Globus pallidus (tissue), 1 donor: ENCODE measurements around the gene TNIK.

Experiments
- DNase-seq: peaks from one replicate; pipeline ENCODE4 v3.0.0-alpha.2; 2015; ENCODE audit warnings: low spot score

The TNIK gene

DNA sequence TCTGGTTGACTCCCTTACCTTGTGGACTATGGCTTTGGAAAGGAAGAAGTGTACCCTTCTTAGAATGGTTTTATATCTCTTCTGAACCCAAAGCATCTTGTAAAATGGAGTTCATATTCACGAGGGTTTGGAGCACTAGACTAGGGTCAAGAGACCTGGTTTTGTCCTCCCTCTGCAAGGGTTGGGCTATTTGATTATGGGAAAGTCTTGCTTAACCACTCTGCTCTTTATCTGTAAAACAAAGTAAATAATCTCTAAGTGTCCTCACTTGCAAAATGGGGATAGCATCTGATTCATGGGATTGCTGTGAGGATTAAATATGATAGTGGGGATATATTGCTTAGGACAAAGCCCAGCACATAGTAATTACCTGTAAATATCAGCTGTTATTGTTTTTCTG, 415.8 kb downstream of the TNIK start:
- no peak for DNase-seq

DNA sequence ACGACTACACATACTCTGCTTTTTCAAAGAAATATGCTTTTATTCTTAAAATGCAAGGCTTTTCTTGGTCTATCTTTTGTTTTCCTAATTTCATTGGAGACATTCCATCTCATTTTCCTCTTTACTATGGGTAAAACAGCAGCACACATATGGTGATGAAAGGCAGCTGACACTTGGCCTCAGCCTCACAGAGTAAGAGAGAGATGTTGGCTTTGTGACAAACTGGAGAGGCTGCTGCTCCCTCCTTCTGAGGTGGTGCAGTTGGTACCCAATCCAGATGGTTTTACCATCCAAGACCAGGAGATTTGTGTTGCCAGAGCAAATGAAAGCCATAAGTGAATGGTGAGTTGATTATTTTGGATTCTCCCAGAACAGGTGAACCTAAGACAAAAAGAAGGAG, 420.5 kb downstream of the TNIK start:
- no peak for DNase-seq

DNA sequence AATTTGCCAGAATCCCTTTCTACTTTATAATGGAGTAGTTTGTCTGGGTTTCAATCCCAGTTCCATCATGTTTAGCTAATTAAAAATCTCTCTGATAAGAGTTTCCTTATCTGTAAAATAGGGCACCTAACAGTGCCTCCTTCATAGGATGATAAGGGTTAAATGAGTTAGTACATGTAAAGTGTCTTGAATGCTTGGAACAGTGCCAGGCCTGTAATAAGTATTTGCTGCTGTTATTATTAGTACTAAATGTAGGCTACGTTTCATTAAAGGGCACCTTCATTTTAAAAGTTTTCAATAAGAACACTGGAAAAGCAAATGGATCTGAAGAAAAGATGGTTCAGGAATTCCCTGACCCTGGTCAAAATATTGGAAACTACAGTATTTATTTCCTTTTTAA, 421.9 kb downstream of the TNIK start:
- DNase-seq, result no peak

DNA sequence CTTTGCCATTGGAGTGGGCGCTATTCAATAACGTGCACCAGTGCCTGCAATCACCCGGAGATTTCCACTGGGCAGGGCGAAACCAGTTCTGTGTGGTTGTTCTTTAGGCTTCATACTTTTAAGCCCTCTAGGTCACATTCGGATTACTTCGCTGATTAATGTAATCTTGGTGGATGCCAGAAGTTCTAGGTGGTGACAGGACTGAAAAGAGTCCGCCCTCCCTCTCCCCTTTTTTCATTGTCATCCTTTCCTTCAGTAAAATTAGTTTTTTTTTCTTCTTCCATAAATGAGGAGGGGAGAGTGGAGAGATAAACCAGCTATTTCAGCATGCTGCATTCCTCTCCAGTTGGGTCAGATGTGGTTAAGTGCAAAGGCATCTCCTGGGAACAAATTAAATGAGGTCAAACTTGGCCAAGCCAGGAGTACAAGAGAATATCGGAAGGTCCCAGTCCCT, 431.4 kb downstream of the TNIK start:
- no peak for DNase-seq

DNA sequence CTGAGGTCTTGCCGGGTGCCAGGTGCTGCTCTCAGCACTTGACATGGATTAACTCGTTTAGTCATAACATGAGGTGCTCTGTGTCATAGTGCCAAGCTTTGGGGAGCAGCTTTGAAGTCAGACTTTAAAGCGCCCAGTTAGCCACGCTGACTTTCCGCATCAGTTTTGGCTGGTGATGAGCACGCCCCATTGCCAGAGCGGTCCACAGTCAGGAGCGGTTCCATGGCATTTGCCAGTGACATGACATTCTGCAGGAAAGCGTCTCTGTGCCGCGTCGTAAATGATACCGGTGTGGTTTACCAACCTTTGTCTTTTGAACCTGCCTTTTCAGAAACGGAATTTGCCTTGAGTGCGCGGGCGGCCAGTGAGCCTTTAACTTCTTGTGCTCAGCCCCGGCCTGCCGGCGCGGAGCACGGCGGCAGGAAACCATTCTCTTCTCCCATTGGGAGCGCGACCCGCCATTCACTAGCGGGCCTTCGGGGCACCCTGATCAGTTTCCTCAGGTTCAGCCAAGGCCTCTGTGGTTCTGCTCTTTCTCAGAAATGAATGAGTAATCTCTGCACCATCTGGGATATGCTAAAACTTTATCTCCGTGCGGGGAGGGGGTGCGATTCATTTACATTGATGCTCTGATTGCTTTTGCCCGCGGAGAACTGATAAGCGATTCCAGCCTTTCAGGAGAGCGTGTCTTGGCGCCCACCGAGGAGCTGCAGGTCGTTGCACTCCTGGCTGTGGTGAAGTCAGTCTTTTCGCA, 432.0 kb downstream of the TNIK start:
- peak; percentile 14 for DNase-seq

DNA sequence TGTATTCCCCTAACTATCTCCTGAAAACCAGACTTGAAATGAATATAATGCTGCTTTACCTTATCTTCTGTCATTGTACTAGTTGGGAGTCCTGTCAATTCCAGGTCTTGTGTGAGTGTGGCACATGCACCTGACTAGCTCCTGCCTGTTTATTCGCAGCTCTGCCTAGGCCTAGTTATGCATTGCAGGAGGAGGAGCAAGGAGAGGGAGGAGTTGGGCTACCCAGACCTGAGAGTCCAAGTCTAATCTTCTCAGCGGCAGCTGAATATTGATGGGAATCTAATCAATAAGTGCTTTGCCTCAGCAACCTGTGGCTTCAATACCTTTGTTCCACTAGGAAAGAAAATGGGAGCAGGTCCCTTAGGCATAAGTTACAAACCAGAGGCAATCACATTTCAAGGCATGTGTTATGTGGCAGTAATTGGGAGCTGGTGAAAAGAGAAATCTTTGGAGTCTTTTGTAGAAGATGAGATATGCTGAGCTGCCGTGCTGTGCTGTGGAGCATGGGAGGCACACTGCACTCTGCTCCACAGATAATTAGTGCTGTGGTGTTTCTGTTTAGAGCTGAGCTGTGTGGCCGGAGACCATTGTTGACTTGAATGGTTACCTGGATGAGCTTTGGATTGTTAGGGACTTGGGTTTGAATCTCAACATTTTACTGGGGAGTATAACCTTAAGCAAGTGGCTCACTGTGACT, 433.5 kb downstream of the TNIK start, which contains the start of gene SLC2A2:
SLC2A2 (minus strand) TSS at position 124 of the 697 bp plus-strand sequence; CDS start at position 74, 50 bp downstream.
- no peak for DNase-seq

DNA sequence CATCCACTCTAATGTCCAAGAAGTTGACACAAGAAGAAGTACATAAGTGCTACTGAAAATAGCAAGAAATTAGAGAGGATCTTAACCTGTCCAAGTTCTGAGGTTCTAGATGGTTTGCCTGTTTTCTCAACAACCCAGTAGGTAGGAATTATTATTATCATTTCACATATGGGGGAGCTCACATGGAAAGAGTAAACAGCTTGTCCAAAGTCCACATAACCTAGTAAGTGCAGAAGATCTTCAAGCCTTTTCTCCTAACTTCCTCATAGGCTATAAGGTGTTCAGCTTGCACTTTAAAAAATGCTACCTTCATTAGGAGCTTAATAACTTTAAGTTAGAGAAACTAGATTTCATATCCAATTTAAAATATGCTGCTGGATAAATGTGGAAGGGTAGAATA, 436.6 kb downstream of the TNIK start:
- DNase-seq, result no peak

DNA sequence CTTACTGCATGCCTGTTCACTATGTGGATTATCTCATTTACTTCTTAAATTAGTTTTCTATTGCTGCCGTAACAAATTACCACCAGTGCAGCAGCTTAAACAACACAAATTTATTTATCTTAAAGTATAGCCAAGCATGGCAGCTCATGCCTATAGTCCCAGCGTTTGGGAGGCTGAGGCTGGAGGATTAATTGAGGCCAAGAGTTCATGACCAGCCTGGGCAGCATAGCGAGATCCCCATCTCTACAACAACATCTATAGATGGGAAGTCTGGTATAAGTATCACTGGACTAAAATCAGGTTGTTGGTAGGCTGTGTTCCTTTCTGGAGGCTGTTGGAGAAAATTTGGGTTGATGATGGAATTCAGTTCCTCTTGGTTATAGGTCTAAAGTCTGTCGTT, 438.8 kb downstream of the TNIK start:
- DNase-seq, result no peak

DNA sequence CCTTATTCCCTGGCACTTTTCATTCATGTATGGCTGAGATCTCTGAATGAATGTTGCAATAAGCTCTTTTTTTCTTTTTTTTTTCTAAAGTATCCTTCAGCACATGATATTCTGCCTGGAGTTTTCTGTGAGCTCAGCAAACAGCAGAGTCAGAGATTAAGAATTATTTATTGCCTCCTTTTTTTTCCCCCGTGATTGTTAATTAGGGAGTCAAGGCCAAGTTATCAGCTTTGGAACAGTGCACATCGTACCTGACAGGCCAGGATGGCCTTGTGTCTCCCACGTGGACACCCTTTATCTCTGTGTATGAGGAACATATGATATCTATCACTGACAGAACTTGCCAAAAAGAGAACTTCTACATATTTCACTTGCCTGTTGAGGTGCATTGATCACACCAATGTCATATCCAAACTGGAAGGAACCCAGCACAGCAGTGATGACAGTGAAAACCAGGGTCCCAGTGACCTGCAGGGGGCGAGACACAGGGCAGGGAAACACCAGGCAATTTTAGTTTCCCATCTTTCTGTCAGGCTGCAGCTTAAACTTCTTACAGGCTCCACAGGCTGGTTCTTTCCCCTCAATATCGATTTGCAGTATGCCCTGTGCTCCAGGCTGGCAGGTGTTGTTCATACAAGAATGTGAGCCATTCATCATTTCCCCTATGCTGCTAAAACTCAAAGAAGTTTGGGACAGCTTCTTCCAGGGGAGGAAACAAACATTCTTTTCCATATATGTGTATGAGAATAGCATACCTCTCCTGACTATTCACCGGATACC, 441.9 kb downstream of the TNIK start:
- no peak for DNase-seq

DNA sequence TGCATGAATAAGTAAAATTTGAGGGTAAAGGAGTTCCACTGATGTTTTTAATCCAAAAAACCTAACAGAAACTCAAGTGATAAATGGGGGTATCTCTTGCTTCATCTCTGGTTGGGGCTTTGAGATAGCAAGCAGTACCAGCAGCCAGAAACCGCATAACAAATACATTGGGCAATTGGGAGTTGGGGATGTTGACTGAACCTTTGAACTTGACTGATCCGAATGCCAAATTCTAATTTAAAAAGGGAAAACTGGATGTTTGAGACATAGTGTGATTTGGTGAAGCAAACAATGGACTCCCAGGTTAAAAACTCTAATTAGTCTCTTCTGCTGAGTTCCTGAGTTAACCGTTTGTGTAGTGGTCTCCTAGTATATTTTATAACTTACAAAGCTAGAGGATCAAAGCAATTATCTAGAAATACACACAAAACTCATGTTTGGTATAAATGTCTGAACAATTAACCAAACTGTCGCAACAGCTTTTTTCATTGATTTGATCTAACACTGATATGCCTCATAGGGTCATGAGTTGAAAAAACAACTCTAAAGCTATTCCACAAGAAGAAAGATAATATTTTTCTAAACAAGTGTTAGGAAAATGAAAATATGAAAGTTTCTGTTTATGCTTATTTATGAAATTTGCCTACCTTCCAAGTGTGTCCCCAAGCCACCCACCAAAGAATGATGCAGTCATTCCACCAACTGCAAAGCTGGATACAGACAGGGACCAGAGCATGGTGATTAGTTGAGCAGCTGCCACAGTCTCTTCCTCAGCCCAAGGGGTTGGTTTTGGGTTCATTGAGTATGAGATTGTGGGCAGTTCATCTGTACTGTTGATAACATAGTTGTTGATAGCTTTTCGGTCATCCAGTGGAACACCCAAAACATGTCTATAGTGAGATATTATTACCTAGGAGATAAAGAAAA, 446.1 kb downstream of the TNIK start:
- no peak for DNase-seq

DNA sequence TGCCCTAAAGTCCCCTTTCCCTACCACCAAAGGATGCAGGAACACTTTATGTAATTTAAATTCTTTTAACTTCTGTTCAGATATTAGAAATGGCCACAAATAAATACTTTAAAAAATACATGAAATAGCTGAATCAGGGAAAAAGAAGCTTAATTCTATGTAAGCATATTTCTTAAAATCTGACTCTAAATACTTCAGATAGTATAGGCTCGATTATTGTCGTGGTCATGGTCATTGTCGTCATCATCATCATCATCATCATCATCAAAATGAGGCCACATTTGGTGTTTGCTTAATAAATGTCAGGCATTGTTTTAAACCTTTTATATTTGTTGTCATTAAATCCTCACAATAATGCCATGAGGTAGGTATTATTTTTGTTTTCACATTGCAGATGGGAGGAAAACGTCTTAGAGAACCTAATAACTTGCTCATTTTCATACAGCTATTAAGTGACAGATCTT, 448.3 kb downstream of the TNIK start:
- no peak for DNase-seq
